H1 (cell line): ENCODE results near the gene IMPG2. TPM values are rescaled to one million over a fixed set of nuclear protein-coding genes. Genes with fewer than 3 reads are reported as not detected.

Experiments used
- CTCF ChIA-PET: fragments of 300-600 bp; sonication (Branson Sonifier 250); formaldehyde crosslinking; loops from one replicate; lab custom pipeline; 2021; ENCODE audit not compliant: partially characterized antibody; lab: Charles Lee
- POLR2A ChIA-PET: fragments of 300-600 bp; sonication (Branson Sonifier 250); formaldehyde crosslinking; loops from one replicate; lab custom pipeline; 2021; ENCODE audit warnings: inconsistent platforms; ENCODE audit not compliant: partially characterized antibody; lab: Charles Lee
- DNase-seq, 2 experiments: peaks; one replicate each; pipeline versions ENCODE4 v3.0.0 to v3.0.0-alpha.2; 2010 to 2022; ENCODE audit warnings: low spot score in 2 of 2, low read depth in 1 of 2, mixed read lengths in 1 of 2
- FAIRE-seq: peaks from 2 replicates; lab custom pipeline; 2011; peaks lifted over from hg19 to GRCh38; lab: Jason Lieb, UNC
- H2AFZ ChIP-seq: 2 replicates; pipeline ENCODE4 v1.8.1; 2012; ENCODE audit warnings: low read length, inconsistent platforms
- H2AK5ac ChIP-seq: 2 replicates; pipeline ENCODE4 v1.6.1; 2013; ENCODE audit warnings: low read depth, low read length
- H2BK120ac ChIP-seq: replicated peaks from 2 replicates; pipeline ENCODE3; 2013; ENCODE audit warnings: low read depth, low read length, inconsistent platforms
- H2BK12ac ChIP-seq: 2 replicates; pipeline ENCODE4 v1.6.1; 2013; ENCODE audit warnings: low read depth, low read length
- H2BK15ac ChIP-seq: 2 replicates; pipeline ENCODE4 v1.6.1; 2013; ENCODE audit warnings: low read length
- H2BK20ac ChIP-seq: 2 replicates; pipeline ENCODE4 v1.6.1; 2013; ENCODE audit warnings: low read length
- H2BK5ac ChIP-seq: 2 replicates; pipeline ENCODE4 v1.6.1; 2013; ENCODE audit warnings: low read depth, low read length
- H3K14ac ChIP-seq: 2 replicates; pipeline ENCODE4 v1.6.1; 2013; ENCODE audit warnings: inconsistent platforms; ENCODE audit not compliant: insufficient read length
- H3K18ac ChIP-seq: 2 replicates; pipeline ENCODE4 v1.6.1; 2013; ENCODE audit warnings: low read length; ENCODE audit errors: extremely low read depth
- H3K23ac ChIP-seq: 2 replicates; pipeline ENCODE4 v1.6.1; 2013; ENCODE audit warnings: inconsistent platforms; ENCODE audit not compliant: insufficient read length
- H3K23me2 ChIP-seq: 2 replicates; pipeline ENCODE4 v1.6.1; 2013; ENCODE audit warnings: low read depth, low read length
- H3K27ac ChIP-seq: 2 replicates; pipeline ENCODE4 v1.6.1; 2011; ENCODE audit warnings: low read depth, low read length, inconsistent platforms
- H3K27me3 ChIP-seq, 4 experiments: replicated peaks in 1 of 4; 1 replicate in 1 of 4; 2 replicates in 3 of 4; pipeline versions ENCODE4 v1.6.1 to v1.8.1; 2011 to 2013; ENCODE audit warnings: low read length in 3 of 4, mild to moderate bottlenecking in 3 of 4, inconsistent platforms in 2 of 4, mixed read lengths in 2 of 4, moderate library complexity in 1 of 4; ENCODE audit not compliant: control insufficient read depth in 3 of 4, insufficient read depth in 3 of 4; ENCODE audit errors: extremely low read depth in 1 of 4
- H3K36me3 ChIP-seq, 4 experiments: 2 replicates each; pipeline versions ENCODE4 v1.6.1 to v1.8.1; 2011 to 2013; ENCODE audit warnings: mild to moderate bottlenecking in 4 of 4, low read length in 3 of 4, moderate library complexity in 2 of 4, control low read depth in 1 of 4, inconsistent platforms in 1 of 4; ENCODE audit not compliant: insufficient read depth in 4 of 4, control insufficient read depth in 2 of 4
- H3K4ac ChIP-seq: replicated peaks from 2 replicates; pipeline ENCODE3; 2013; ENCODE audit warnings: low read length, low read depth, mixed read lengths, inconsistent platforms; ENCODE audit not compliant: insufficient read length
- H3K4me1 ChIP-seq, 4 experiments: replicated peaks in 1 of 4; 1 replicate in 1 of 4; 2 replicates in 3 of 4; pipeline versions ENCODE4 v1.6.1 to v1.8.1; 2011 to 2013; ENCODE audit warnings: low read length in 3 of 4, inconsistent platforms in 2 of 4, mixed read lengths in 1 of 4; ENCODE audit not compliant: insufficient read depth in 4 of 4, control insufficient read depth in 3 of 4
- H3K4me2 ChIP-seq, 2 experiments: 2 replicates each; pipeline versions ENCODE4 v1.6.1 to v1.8.1; 2011 to 2013; ENCODE audit warnings: low read depth in 2 of 2, low read length in 2 of 2, control low read depth in 1 of 2, inconsistent platforms in 1 of 2, mild to moderate bottlenecking in 1 of 2; ENCODE audit not compliant: insufficient read depth in 1 of 2
- H3K4me3 ChIP-seq, 4 experiments: fragments of 200-600, 300-600 bp in 1 of 4; sonication (generic), shearing (Covaris generic), sonication (Bioruptor Twin) in 1 of 4; 2 replicates each; pipeline versions ENCODE4 v1.5.1 to v1.8.1; 2011 to 2016; ENCODE audit warnings: low read length in 4 of 4, low read depth in 3 of 4, control low read depth in 2 of 4, inconsistent platforms in 2 of 4, mild to moderate bottlenecking in 2 of 4, mixed read lengths in 1 of 4, moderate library complexity in 1 of 4; ENCODE audit not compliant: insufficient read depth in 2 of 4; ENCODE audit errors: extremely low read depth in 1 of 4
- H3K56ac ChIP-seq: replicated peaks from 2 replicates; pipeline ENCODE3; 2013; ENCODE audit warnings: low read depth, mild to moderate bottlenecking, mixed read lengths, low read length, inconsistent platforms; ENCODE audit not compliant: insufficient read length
- H3K79me1 ChIP-seq: 2 replicates; pipeline ENCODE4 v1.6.1; 2013; ENCODE audit warnings: low read depth, low read length, control low read depth
- H3K79me2 ChIP-seq, 2 experiments: 2 replicates each; pipeline versions ENCODE4 v1.6.1 to v1.8.1; 2012 to 2013; ENCODE audit warnings: low read length in 2 of 2, mild to moderate bottlenecking in 2 of 2, inconsistent platforms in 1 of 2; ENCODE audit not compliant: insufficient read depth in 2 of 2, control insufficient read depth in 1 of 2
- H3K9ac ChIP-seq, 4 experiments: replicated peaks in 1 of 4; 1 replicate in 1 of 4; 2 replicates in 3 of 4; pipeline versions ENCODE4 v1.6.1 to v1.8.1; 2011 to 2013; ENCODE audit warnings: low read depth in 3 of 4, low read length in 3 of 4, control low read depth in 2 of 4, mild to moderate bottlenecking in 2 of 4, moderate library complexity in 2 of 4, inconsistent platforms in 1 of 4; ENCODE audit errors: extremely low read depth in 1 of 4
- H3K9me3 ChIP-seq, 2 experiments: 2 replicates each; pipeline versions ENCODE4 v1.6.1 to v1.8.1; 2012 to 2013; ENCODE audit warnings: mild to moderate bottlenecking in 2 of 2, moderate library complexity in 2 of 2, control low read depth in 1 of 2, inconsistent platforms in 1 of 2, low read depth in 1 of 2, low read length in 1 of 2, mixed read lengths in 1 of 2; ENCODE audit not compliant: insufficient read depth in 2 of 2
- H4K20me1 ChIP-seq, 2 experiments: replicated peaks in 1 of 2; 2 replicates each; pipeline versions ENCODE3 to v1.8.1; 2011 to 2013; ENCODE audit warnings: inconsistent platforms in 2 of 2, low read length in 2 of 2, mild to moderate bottlenecking in 1 of 2; ENCODE audit not compliant: insufficient read depth in 2 of 2, control insufficient read depth in 1 of 2
- H4K5ac ChIP-seq: 2 replicates; pipeline ENCODE4 v1.6.1; 2013; ENCODE audit warnings: low read length, low read depth, mixed read lengths, inconsistent platforms; ENCODE audit not compliant: insufficient read length
- H4K8ac ChIP-seq: 2 replicates; pipeline ENCODE4 v1.8.0; 2013; ENCODE audit warnings: mild to moderate bottlenecking, moderate library complexity, low read length, inconsistent platforms; ENCODE audit not compliant: insufficient read depth; ENCODE audit errors: extremely low read depth
- H4K91ac ChIP-seq: replicated peaks from 2 replicates; pipeline ENCODE3; 2013; ENCODE audit warnings: low read length, mixed read lengths, inconsistent platforms; ENCODE audit not compliant: insufficient read length
- CEBPB ChIP-seq: IDR thresholded peaks from 2 replicates; pipeline ENCODE4 v1.6.1; 2012; ENCODE audit warnings: low read depth, low read length
- TEAD4 ChIP-seq: IDR thresholded peaks from 2 replicates; pipeline ENCODE4 v1.6.1; 2012; ENCODE audit warnings: low read depth, low read length, inconsistent platforms, mixed read lengths
- WGBS, 2 experiments: shearing (Covaris generic) in 1 of 2; methylation state at CpG; one replicate each; pipeline versions ENCODE4 v1.1.6 to v1.1.7; 2013 to 2015; ENCODE audit warnings: low lambda C conversion rate in 2 of 2, mixed read lengths in 2 of 2, inconsistent platforms in 1 of 2, low coverage in 1 of 2, missing lambda C conversion rate in 1 of 2; ENCODE audit not compliant: insufficient replicate concordance in 2 of 2, insufficient coverage in 1 of 2, insufficient read length in 1 of 2; ENCODE audit errors: extremely low coverage in 1 of 2, missing lambda C conversion rate in 1 of 2; 5-methylcytosine and 5-hydroxymethylcytosine counted together
- polyA plus RNA-seq, 7 experiments: library from polyadenylated mRNA; depleted of rRNA in 3 of 7; stranded (reverse) in 5 of 7; unstranded in 2 of 7; fragments of >200 nt in 5 of 7; fragments of 200-250 nt in 2 of 7; gene quantifications; 1 replicate in 5 of 7; 2 replicates in 1 of 7; 4 replicates in 1 of 7; pipeline versions ENCODE4 v1.2.1 to v1.2.3, GENCODE V29; 2011 to 2013; ENCODE audit warnings: missing spikeins in 2 of 7, mixed read lengths in 2 of 7
- total RNA-seq: library from RNA; stranded (reverse); fragmentation: NEBNext Ultra II Directional; extraction: Animal tissue kit (Norgen Biotek cat#: 25700); gene quantifications from 2 replicates; pipeline ENCODE4 v1.2.1, GENCODE V29; 2021

The IMPG2 gene
- total and polyA plus RNA-seq, 2 of the 8 experiments (the other 6 are each of a cell fraction or from before 2014, with no cell fraction given) = 0.03 to 0.06 TPM

- Histone ChIP-seq H3K14ac (no peak overlapping the region), H4K91ac (no peak overlapping the region), H2BK12ac (no peak overlapping the region), H4K8ac (no peak overlapping the region), H4K5ac (no peak overlapping the region), H2BK120ac (no peak overlapping the region), H3K27me3 (no peaks in the 10 kb centered on the region), H3K36me3 (no peaks in the 10 kb centered on the region), H3K9ac (no peak overlapping the region), H3K79me1 (no peaks in the 10 kb centered on the region), H3K79me2 (no peaks in the 10 kb centered on the region), H2AFZ (no peak overlapping the region), H2BK15ac (no peak overlapping the region), H3K27ac (no peak overlapping the region), H3K4me3 (peak overlapping the region in 1 of 4 experiments; percentile 10; a peak in 1 of 8 replicates), H2BK5ac (no peak overlapping the region), H2BK20ac (no peak overlapping the region), H3K4me2 (peak overlapping the region; percentile 13 to 19; a peak in 1 of 4 replicates), H3K9me3 (no peaks in the 10 kb centered on the region), H3K23ac (no peak overlapping the region), H2AK5ac (no peak overlapping the region), H3K4ac (no peak overlapping the region), H3K56ac (no peak overlapping the region), H3K4me1 (peaks cover 0 to 6% (median 4%) of the 10 kb centered on the region in 4 experiments; a peak in 4 of 7 replicates), H3K23me2 (no peaks in the 10 kb centered on the region), H3K18ac (no peak overlapping the region), H4K20me1 (no peaks in the 10 kb centered on the region)
- FAIRE-seq (peak; percentile 82), DNase-seq (no peak)
- WGBS, 2 experiments = 44% methylated on average over 2 of the region's 2 CpGs; no CpG with 5 or more reads in 1 of the 2 experiments
- TF ChIP-seq TEAD4 (peak; percentile 72; the same call in 1 of the 2 replicates), CEBPB (no peak)
- ChIA-PET CTCF (interaction anchor here (1.0 kb wide), 1 partner anchor 9 kb away, joined by 3 read pairs; no protein-coding TSS in a partner anchor), POLR2A (no interaction called here)
Observed at GRCh38 chr3:101252945-101253344, 67.4 kb downstream of the IMPG2 start.
